ENCODE measurements around the gene SLC35F4. TPM values are rescaled to one million over a fixed set of nuclear protein-coding genes. Genes with fewer than 3 reads are reported as not detected.

SLC35F4 gene
- total RNA-seq, 6 experiments from 2014 or later, result not detected

DNA sequence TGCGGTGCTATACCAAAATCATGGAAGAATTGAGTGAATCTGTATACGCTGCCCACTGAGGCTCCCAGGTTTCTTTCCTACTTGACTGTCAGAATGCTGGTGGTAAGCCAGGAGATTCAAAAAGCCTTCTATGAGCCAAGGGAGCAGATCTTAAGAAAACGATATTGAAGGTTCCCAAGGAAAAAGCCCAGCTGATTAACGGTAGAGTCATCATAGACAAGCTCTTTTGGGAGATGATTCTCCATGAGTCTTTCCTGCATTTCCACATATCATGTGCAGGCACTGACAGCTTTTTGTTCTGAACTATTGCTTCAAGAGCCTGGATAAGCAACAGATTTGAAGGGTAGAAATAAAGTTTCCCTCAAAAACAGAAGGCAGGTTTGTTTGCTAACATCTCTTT lies 17.5 kb downstream of the SLC35F4 start:
- Mint-ChIP-seq H3K27me3 (ENCODE audit: insufficient read depth) (no peaks in the 10 kb centered on the region; the same call in 1 of the 2 replicates), H3K4me1 (ENCODE audit: low read depth) (no peaks in the 10 kb centered on the region), H3K36me3 (ENCODE audit: low read depth) (no peaks in the 10 kb centered on the region), H3K27ac (no peak overlapping the region), H3K4me3 (no peak overlapping the region), H3K9me3 (peaks cover 1% of the 10 kb centered on the region; the same call in 1 of the 2 replicates)
- TF ChIP-seq, protein P1, sequence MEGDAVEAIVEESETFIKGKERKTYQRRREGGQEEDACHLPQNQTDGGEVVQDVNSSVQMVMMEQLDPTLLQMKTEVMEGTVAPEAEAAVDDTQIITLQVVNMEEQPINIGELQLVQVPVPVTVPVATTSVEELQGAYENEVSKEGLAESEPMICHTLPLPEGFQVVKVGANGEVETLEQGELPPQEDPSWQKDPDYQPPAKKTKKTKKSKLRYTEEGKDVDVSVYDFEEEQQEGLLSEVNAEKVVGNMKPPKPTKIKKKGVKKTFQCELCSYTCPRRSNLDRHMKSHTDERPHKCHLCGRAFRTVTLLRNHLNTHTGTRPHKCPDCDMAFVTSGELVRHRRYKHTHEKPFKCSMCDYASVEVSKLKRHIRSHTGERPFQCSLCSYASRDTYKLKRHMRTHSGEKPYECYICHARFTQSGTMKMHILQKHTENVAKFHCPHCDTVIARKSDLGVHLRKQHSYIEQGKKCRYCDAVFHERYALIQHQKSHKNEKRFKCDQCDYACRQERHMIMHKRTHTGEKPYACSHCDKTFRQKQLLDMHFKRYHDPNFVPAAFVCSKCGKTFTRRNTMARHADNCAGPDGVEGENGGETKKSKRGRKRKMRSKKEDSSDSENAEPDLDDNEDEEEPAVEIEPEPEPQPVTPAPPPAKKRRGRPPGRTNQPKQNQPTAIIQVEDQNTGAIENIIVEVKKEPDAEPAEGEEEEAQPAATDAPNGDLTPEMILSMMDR (IDR thresholded peaks at IDR 0.05), result no peak
- no peak for DNase-seq

DNA sequence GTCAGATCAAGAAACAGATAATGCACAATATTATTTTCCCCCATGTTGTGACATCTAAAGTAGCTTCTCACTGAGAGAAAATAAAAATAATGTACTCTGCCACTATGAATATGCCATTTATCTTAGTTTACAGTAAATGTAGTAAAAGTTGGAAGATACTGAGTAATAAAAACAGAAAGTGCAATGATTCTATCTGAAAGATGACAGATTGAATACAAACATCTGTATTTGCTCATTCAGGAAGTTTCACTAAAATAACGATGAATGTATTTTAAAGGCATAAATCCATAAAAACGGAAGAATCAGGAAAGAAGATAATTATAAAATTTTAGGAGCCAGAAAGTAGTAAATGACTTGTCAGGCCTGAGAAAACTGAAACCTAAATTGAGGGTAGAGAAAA lies 18.2 kb downstream of the SLC35F4 start:
- H3K27ac Mint-ChIP-seq, result no peak overlapping the region
- no peak for DNase-seq
- H3K4me3 Mint-ChIP-seq, result no peak overlapping the region
- no peaks in the 10 kb centered on the region; the same call in 1 of the 2 replicates for H3K27me3 Mint-ChIP-seq (ENCODE audit: insufficient read depth)
- TF ChIP-seq, protein P1 (IDR thresholded peaks at IDR 0.05), result no peak
- H3K4me1 Mint-ChIP-seq (ENCODE audit: low read depth), result no peaks in the 10 kb centered on the region
- H3K36me3 Mint-ChIP-seq (ENCODE audit: low read depth), result no peaks in the 10 kb centered on the region
- no peaks in the 10 kb centered on the region for H3K9me3 Mint-ChIP-seq

DNA sequence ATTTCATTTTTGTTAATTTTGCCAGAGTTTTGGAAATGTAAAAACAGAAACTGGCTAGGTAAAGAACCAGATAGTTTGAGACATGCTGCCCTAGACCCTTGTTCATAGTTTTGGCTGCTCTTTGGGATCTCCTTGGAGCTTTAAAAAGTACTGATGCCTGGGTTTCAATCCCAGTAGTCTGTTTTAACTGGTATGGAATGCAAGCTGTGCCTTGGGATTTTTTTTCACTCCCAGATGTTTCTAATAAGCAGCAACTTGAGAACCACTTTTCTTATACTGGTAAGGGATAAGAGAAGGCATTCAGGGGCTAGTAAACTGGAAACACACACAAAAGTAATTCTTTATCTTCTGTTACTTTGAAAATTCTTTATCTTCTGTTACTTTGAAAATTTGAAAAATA lies 18.8 kb downstream of the SLC35F4 start:
- H3K36me3 Mint-ChIP-seq (ENCODE audit: low read depth), result no peaks in the 10 kb centered on the region
- no peaks in the 10 kb centered on the region; the same call in 1 of the 2 replicates for H3K27me3 Mint-ChIP-seq (ENCODE audit: insufficient read depth)
- H3K9me3 Mint-ChIP-seq, result no peaks in the 10 kb centered on the region
- no peak overlapping the region for H3K4me3 Mint-ChIP-seq
- H3K4me1 Mint-ChIP-seq (ENCODE audit: low read depth), result no peaks in the 10 kb centered on the region
- no peak for DNase-seq
- H3K27ac Mint-ChIP-seq, result no peak overlapping the region
- TF ChIP-seq, protein P1 (IDR thresholded peaks at IDR 0.05), result no peak

DNA sequence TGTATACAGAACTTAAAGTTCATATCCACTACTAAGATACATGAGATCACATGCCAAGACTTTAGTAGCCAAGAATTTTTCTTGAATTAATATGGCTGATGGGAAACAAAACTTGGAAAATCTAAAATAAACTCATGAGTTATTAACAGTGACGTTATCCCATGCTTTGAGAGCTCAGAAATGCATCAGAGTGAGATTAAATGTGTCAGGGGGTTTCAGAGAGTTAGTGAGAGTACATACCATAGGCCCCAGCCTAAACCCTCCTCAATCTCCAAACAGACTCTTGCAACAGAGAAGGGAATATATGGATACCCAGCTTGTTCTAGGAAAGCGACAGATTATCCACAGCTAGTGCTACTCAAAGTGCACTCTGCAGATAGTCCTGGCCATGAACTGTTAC lies 19.3 kb downstream of the SLC35F4 start:
- TF ChIP-seq, protein P1 (IDR thresholded peaks at IDR 0.05), result no peak
- no peaks in the 10 kb centered on the region; the same call in 1 of the 2 replicates for H3K27me3 Mint-ChIP-seq (ENCODE audit: insufficient read depth)
- no peaks in the 10 kb centered on the region for H3K4me1 Mint-ChIP-seq (ENCODE audit: low read depth)
- no peaks in the 10 kb centered on the region for H3K36me3 Mint-ChIP-seq (ENCODE audit: low read depth)
- DNase-seq, result no peak
- no peaks in the 10 kb centered on the region for H3K9me3 Mint-ChIP-seq
- H3K4me3 Mint-ChIP-seq, result no peak overlapping the region
- no peak overlapping the region for H3K27ac Mint-ChIP-seq

DNA sequence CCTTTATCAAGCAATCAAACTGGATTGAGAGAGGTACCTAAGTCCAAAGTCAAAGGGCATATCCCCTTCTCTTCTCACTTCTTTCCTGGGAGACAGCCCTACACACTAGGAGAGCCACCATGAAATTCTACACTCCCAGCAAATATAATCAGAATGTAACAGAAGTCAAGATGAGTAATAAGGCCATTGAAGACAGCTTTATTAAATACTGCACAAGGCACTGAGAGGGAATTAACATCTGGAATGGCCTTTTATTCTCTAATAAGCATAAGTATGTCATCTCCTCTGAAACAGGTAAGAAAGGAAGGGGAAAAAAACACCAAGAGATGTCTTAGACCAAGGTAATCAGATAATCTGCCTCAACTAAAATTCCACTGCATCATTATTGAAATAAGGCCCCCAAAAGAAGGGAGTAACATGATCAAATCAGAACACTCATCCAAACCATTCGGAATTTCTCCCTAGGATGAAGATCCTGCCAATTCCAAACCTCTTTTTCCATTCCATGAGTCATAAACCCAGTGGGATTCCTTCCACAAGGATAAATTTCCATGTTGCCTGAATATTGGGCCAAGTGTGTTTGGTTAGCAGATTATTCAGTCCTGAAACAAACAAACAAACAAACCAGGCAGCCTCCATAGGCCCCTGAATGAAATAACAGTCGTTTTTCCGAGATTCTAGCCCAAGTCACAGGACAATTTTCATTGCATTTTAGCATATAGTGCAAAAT lies 19.9 kb downstream of the SLC35F4 start:
- no peaks in the 10 kb centered on the region for H3K9me3 Mint-ChIP-seq
- H3K4me1 Mint-ChIP-seq (ENCODE audit: low read depth), result no peaks in the 10 kb centered on the region
- H3K36me3 Mint-ChIP-seq (ENCODE audit: low read depth), result no peaks in the 10 kb centered on the region
- H3K27me3 Mint-ChIP-seq (ENCODE audit: insufficient read depth), result no peaks in the 10 kb centered on the region; the same call in 1 of the 2 replicates
- no peak overlapping the region for H3K27ac Mint-ChIP-seq
- TF ChIP-seq, protein P1 (IDR thresholded peaks at IDR 0.05), result no peak
- no peak for DNase-seq
- H3K4me3 Mint-ChIP-seq, result no peak overlapping the region
